Keratinocyte (primary cell): Measurements from ENCODE around the gene OTOA. TPM values are rescaled to one million over a fixed set of nuclear protein-coding genes. Genes with fewer than 3 reads are reported as not detected.

Experiments used
- DNase-seq: peaks from one replicate; pipeline ENCODE4 v3.0.0-alpha.2; 2011; ENCODE audit warnings: low read depth, missing footprints, low spot score
- FAIRE-seq: peaks from 2 replicates; lab custom pipeline; 2011; peaks lifted over from hg19 to GRCh38; lab: Jason Lieb, UNC
- H2AFZ ChIP-seq: 2 replicates; pipeline ENCODE4 v1.6.0; 2012; ENCODE audit warnings: low read length, control low read depth, inconsistent platforms; ENCODE audit not compliant: control insufficient read depth
- H3K27ac ChIP-seq: 2 replicates; pipeline ENCODE4 v1.5.1; 2011; ENCODE audit warnings: low read length; ENCODE audit not compliant: control insufficient read depth, insufficient read depth
- H3K27me3 ChIP-seq: 3 replicates; pipeline ENCODE4 v1.6.0; 2011; ENCODE audit warnings: low read length; ENCODE audit not compliant: control insufficient read depth, insufficient read depth; ENCODE audit errors: extremely low read depth
- H3K36me3 ChIP-seq, 2 experiments: 2 replicates in 1 of 2; 3 replicates in 1 of 2; pipeline ENCODE4 v1.5.1; 2011; ENCODE audit warnings: low read length in 2 of 2, mild to moderate bottlenecking in 1 of 2; ENCODE audit not compliant: control insufficient read depth in 2 of 2, insufficient read depth in 2 of 2; ENCODE audit errors: extremely low read depth in 1 of 2
- H3K4me1 ChIP-seq: 3 replicates; pipeline ENCODE4 v1.5.1; 2011; ENCODE audit warnings: low read length; ENCODE audit not compliant: control insufficient read depth, insufficient read depth; ENCODE audit errors: extremely low read depth
- H3K4me2 ChIP-seq: 3 replicates; pipeline ENCODE4 v1.6.0; 2011; ENCODE audit warnings: low read depth, low read length; ENCODE audit not compliant: control insufficient read depth, insufficient read depth; ENCODE audit errors: extremely low read depth
- H3K4me3 ChIP-seq, 3 experiments: fragments of 200-600 bp in 1 of 3; sonication (generic) in 1 of 3; 2 replicates in 2 of 3; 3 replicates in 1 of 3; pipeline ENCODE4 v1.5.1; 2011 to 2016; ENCODE audit warnings: low read length in 3 of 3, mild to moderate bottlenecking in 3 of 3, control low read depth in 2 of 3, inconsistent platforms in 1 of 3, low read depth in 1 of 3, mixed read lengths in 1 of 3, mixed run types in 1 of 3, moderate library complexity in 1 of 3; ENCODE audit not compliant: control insufficient read depth in 2 of 3, insufficient read depth in 2 of 3; ENCODE audit errors: extremely low read depth in 1 of 3
- H3K79me2 ChIP-seq: 2 replicates; pipeline ENCODE4 v1.6.0; 2012; ENCODE audit warnings: low read length; ENCODE audit not compliant: control insufficient read depth, insufficient read depth
- H3K9ac ChIP-seq: 3 replicates; pipeline ENCODE4 v1.6.0; 2011; ENCODE audit warnings: low read length; ENCODE audit not compliant: control insufficient read depth, insufficient read depth; ENCODE audit errors: extremely low read depth
- H3K9me1 ChIP-seq: 3 replicates; pipeline ENCODE4 v1.6.0; 2011; ENCODE audit warnings: low read length; ENCODE audit not compliant: control insufficient read depth, insufficient read depth; ENCODE audit errors: extremely low read depth
- H3K9me3 ChIP-seq: 2 replicates; pipeline ENCODE4 v1.5.1; 2012; ENCODE audit warnings: low read depth, low read length; ENCODE audit not compliant: control insufficient read depth
- H4K20me1 ChIP-seq: 3 replicates; pipeline ENCODE4 v1.6.0; 2011; ENCODE audit warnings: low read length; ENCODE audit not compliant: control insufficient read depth, insufficient read depth; ENCODE audit errors: extremely low read depth
- EZH2 ChIP-seq: IDR thresholded peaks from one replicate; pipeline ENCODE4 v1.6.1; 2012; ENCODE audit warnings: inconsistent platforms, mild to moderate bottlenecking, low read length, moderate library complexity
- dilution Hi-C: fragments of 300-500 bp; cut with MboI; formaldehyde crosslinking; loops from one replicate; pipeline ENCODE4 v1.7.0; 2020; ENCODE audit warnings: low sequenced_read_pairs; ENCODE audit not compliant: extremely low pct_ligation_motif_present
- polyA plus RNA-seq, 5 experiments: library from polyadenylated mRNA; depleted of rRNA in 3 of 5; stranded (reverse) in 3 of 5; stranded (forward) in 1 of 5; unstranded in 1 of 5; fragments of >200 nt; gene quantifications; 1 replicate in 1 of 5; 2 replicates in 3 of 5; 3 replicates in 1 of 5; pipeline versions ENCODE4 v1.2.1 to v1.2.3, GENCODE V29; 2011 to 2012; ENCODE audit warnings: missing spikeins in 2 of 5, low read depth in 1 of 5, low replicate concordance in 1 of 5
- TF ChIP-seq, protein P1 (sequence below), 3 experiments: IDR thresholded peaks in 1 of 3; conservative IDR thresholded peaks in 1 of 3; optimal IDR thresholded peaks in 1 of 3; 2 replicates in 2 of 3; 3 replicates in 1 of 3; pipeline versions ENCODE3 to v1.5.1; 2011; ENCODE audit warnings: low read length in 3 of 3, mild to moderate bottlenecking in 3 of 3, moderate library complexity in 2 of 3, control low read depth in 1 of 3, inconsistent platforms in 1 of 3; ENCODE audit not compliant: insufficient read depth in 2 of 3; ENCODE audit errors: extremely low read depth in 1 of 3

The OTOA gene
- polyA plus RNA-seq, 1 donor (not counting 4 experiments of a cell fraction or from before 2014, with no cell fraction given) = not detected

DNA sequence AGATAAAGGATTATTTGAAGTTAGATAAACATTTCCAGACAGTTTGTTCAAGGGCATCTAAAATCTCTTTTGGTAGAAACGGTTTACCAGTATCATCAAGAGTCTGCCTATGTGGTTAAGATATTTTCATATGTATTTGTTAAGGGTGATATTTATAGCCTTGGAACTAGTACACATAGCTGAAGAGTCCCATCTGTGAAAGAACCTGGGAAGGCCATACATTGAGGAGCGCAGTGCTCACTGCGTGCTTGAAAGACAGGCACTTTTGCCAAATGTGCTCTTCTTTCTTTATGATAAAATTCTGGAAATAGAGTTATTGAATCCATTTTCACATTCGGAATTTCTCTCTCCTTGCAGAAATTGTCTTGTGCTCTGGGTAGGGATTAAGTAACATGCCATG, 19.1 kb upstream of the OTOA start:
- Histone ChIP-seq H3K4me1 (peaks cover 7% of the 10 kb centered on the region), H3K27ac (no peak overlapping the region), H3K4me2 (no peak overlapping the region), H3K27me3 (no peaks in the 10 kb centered on the region), H3K4me3 (no peak overlapping the region), H3K9ac (no peak overlapping the region), H4K20me1 (peaks cover 4% of the 10 kb centered on the region), H3K9me1 (no peaks in the 10 kb centered on the region), H3K36me3 (peaks cover 5 to 6% of the 10 kb centered on the region in 2 experiments), H3K9me3 (no peaks in the 10 kb centered on the region), H2AFZ (no peak overlapping the region), H3K79me2 (peaks cover 11% of the 10 kb centered on the region)
- DNase-seq (no peak), FAIRE-seq (no peak)
- dilution Hi-C loops = no loop called here
- TF ChIP-seq EZH2 = no peak
- TF ChIP-seq, protein P1, sequence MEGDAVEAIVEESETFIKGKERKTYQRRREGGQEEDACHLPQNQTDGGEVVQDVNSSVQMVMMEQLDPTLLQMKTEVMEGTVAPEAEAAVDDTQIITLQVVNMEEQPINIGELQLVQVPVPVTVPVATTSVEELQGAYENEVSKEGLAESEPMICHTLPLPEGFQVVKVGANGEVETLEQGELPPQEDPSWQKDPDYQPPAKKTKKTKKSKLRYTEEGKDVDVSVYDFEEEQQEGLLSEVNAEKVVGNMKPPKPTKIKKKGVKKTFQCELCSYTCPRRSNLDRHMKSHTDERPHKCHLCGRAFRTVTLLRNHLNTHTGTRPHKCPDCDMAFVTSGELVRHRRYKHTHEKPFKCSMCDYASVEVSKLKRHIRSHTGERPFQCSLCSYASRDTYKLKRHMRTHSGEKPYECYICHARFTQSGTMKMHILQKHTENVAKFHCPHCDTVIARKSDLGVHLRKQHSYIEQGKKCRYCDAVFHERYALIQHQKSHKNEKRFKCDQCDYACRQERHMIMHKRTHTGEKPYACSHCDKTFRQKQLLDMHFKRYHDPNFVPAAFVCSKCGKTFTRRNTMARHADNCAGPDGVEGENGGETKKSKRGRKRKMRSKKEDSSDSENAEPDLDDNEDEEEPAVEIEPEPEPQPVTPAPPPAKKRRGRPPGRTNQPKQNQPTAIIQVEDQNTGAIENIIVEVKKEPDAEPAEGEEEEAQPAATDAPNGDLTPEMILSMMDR (optimal IDR thresholded peaks at IDR 0.05 in 1 of 3, IDR thresholded peaks at IDR 0.05 in 1 of 3, conservative IDR thresholded peaks at IDR 0.05 in 1 of 3; ENCODE audit: extremely low read depth in 1 of 3, insufficient read depth in 2 of 3, low read length in 3 of 3) = no peak

DNA sequence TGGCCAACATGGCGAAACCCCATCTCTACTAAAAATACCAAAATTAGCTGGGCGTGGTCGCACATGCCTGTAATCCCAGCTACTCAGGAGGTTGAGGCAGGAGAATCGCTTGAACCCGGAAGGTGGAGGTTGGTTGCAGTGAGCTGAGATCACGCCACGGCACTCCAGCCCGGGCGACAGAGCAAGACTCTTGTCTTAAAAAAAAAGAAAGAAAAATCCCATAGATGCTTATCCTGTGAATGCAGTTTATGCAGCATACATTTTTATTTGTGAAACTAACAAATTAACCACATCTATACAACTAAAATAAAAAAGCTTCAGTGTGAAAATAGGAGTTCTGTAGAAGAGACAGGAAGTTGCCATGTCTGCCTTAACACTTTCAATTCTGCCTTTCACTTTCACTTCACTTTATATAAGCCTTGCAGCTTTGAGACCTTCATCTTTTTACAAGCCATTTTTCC, 18.5 kb upstream of the OTOA start:
- no peak for TF ChIP-seq EZH2
- TF ChIP-seq, protein P1 (optimal IDR thresholded peaks at IDR 0.05 in 1 of 3, IDR thresholded peaks at IDR 0.05 in 1 of 3, conservative IDR thresholded peaks at IDR 0.05 in 1 of 3; ENCODE audit: extremely low read depth in 1 of 3, insufficient read depth in 2 of 3, low read length in 3 of 3) = no peak
- H3K27ac ChIP-seq = no peak overlapping the region
- H4K20me1 ChIP-seq = peaks cover 4% of the 10 kb centered on the region
- FAIRE-seq (no peak), DNase-seq (no peak)
- H3K9ac ChIP-seq = no peak overlapping the region
- no peaks in the 10 kb centered on the region for H3K27me3 ChIP-seq
- H3K79me2 ChIP-seq = peaks cover 14% of the 10 kb centered on the region
- dilution Hi-C loops = no loop called here
- no peak overlapping the region for H2AFZ ChIP-seq
- H3K4me3 ChIP-seq = no peak overlapping the region
- H3K4me1 ChIP-seq = peaks cover 6% of the 10 kb centered on the region
- peaks cover 5 to 6% of the 10 kb centered on the region in 2 experiments for H3K36me3 ChIP-seq
- H3K9me3 ChIP-seq = no peaks in the 10 kb centered on the region
- no peaks in the 10 kb centered on the region for H3K9me1 ChIP-seq
- no peak overlapping the region for H3K4me2 ChIP-seq
